ENCODE results near the gene GAL3ST2. TPM values are rescaled to one million over a fixed set of nuclear protein-coding genes. Genes with fewer than 3 reads are reported as not detected.
"Not testable (repeated sequence)": the region's sequence is repeated elsewhere in the genome, so short reads cannot be mapped to it uniquely, and the experiment has no call there.

The GAL3ST2 gene
- total RNA-seq, 1 donor from 2014 or later: 0.30 TPM

DNA sequence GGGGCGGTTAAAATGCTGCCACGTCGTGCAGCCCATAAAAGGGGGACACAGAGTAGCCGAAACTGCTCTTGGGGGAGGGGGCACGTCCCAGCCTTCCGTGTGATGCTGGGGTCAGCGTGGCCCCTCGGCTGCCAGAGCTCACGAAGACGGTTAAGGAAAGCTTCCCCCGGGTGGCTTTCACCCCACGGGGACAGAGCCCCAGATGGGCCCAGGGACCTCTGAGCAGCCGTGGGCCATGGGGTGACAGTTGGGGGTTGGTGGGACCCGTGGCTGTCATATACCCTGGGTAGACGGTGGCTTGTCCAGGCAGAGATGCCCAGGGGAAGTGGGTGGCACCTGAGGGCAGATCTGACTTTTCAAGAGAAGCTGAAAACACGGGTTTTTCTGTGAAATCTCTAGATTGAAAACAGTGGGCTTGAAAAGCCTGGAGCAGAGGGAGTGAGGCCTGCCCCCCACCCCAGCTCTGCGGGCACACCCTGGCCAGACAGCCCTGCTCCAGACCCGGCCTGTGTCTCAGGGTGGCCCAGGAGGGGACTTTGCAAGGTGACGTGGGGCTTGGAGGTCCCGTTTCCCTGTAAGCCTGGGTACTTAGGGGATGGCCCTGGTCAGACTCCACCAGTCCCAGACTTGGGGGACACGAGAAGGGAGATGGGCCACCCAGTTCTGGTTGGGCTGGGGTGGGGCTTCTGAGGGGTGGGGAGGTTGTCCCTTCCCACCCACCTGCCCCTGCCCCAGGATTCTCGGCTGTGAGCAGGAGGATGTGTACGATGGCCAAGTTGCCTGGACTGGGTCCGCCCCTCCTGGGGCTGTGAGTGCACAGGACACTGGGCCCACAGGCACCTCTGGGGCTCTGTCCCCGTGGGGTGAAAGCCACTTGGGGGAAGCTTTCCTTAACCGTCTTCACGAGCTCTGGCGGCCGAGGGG, 33.0 kb downstream of the GAL3ST2 start:
- DNase-seq: no peak

DNA sequence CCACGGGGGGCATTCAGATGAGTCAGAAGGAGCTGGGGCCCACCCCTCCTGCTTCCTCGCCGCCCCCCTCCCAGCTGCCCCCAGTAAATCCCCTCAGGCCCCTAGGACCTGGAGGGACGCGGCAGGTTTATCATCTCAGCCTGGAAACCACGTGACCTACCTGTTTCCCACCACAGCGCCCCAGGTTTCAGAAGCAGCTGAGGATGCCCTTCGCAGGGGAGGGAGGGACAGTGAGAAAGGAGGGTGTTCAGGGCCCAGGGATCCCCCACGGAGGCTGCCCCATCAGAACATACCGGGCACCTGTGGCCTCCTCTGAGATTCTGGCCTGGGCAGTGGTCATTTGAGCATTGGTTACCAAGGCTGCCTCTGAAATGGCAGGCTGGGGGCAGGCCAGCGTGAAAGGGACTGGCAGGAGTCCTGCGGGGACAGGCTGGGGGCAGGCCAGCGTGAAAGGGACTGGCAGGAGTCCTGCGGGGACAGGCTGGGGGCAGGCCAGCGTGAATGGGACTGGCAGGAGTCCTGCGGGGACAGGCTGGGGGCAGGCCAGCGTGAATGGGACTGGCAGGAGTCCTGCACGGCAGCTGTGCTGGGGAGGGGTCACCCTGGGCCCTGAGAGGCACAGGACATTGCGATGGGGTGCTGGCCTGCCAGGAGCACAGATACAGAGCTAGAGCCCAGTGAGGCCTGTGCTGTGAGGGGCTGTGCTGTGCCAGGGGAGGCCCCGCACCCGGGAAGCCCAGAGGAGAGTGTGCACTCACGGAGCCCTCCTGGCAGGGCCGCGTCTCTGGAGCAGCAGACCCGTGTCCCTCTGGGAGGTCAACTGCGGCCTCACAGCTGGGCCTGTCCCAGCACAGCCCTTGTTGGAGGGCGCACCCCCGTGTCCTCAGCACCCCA, 33.9 kb downstream of the GAL3ST2 start:
- no peak for DNase-seq

DNA sequence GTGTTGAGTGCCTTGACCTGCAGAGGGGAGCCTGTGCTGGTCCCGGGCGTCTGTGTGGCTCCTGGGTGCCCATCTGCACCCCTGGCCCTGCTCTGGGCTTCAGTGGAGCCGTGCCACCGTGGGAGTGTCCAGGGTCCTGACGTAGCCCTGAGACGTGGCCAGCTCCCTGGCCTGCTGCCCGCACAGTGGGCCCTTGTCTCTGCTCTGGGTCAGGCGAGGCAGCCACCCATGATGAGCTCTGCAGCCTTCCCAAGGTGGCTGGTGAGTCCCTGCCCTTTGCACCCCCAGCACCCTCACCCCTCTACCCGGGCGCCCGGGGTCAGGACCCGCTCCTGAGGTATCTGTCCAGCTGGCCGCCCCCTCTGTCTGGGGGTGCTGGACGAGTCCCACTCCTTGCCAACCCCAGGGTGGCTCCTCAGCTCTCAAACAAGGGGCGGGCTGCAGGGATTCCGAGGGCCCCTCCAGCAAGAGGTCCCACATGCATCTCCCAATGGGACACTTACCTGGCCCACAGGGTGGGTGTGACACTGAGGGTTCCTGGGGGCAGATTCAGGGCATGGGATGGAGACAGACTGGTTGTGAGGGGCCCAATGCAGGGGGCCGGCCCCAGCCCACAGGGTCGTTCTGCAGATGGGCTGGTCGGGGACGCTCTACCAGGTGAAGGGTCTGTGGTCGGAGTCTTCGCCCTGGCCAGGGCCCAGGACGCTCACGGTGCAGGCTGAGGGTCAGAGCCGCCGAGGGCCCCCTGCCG, 34.8 kb downstream of the GAL3ST2 start:
- no peak for DNase-seq

DNA sequence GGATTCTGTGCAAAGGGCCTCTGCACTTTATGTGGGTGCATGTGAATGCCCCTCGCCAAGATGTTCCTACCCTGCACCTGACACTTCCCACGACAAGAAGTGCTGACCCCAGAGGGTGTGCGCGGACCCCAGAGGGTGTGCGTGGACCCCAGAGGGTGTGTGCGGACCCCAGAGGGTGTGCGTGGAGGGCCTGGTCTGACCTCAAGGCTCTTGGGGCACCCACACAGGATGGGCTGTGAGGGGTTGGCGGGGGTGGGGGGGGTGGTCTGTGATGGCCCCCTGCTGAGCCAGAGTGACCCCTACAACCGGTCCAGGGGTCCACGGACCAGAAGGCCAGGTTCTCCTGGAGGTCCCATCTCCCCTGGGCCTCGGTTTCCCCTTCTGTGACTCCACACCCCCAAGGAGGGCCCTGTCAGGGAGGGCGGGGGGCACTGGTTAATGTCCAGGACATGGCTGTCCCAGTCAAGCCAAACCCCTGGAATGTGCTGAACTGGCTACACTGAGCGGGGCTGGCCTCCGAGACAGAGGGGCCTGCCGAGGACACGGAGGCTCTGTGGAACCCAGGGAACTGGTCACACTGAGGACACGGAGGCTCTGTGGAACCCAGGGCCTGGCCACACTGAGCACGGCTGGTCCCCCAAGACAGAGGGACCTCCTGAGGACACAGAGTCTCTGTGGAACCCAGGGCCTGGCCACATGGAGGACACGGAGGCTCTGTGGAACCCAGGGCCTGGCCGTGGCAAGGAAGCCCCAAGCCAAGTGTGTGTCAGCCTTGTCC, 35.5 kb downstream of the GAL3ST2 start:
- DNase-seq: no peak

DNA sequence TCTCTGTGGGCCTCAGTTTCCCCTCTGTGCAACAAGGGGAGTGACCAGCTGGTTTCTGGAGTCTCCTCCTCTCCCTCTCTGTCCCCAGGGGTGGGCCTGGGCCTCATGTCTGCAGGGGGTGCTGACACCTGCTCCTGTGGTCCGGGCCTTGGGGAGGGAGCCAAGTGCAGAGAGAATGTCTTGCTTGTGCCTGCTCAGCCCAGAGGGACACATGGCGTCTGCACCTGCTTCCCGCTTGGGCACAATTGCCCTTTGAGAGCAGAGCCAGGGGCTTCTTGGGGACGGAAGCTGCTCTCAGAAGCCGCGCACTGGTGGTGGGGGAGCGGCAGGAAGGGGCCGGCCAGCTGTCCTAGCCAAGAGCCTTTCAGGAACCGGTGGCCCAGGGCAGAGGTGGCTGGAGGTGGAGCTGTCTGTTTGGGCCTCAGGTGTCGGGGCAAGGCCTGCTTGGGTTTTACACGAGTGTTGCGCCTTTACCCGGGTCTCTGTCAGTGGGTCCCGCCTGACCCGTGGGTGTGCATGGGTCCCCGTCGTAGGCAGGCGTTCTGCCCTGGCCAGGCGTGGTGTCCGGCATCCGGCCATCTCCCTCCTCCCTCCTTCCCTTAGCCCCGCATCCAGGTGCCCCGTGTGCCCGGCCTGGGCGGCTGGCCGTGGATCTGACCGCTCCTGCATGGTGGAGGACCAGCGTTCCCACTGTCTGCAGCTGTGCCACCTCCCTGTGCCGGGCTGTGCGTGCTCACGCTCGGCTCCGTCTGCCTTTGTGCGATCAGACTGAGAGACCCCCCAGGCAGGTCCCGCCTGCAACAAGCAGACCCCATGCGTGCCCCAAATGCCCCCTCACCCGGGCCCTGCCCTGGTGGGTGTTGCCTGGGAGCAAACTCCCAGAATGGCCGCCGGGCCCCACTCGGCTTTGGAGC, 36.4 kb downstream of the GAL3ST2 start:
- no peak for DNase-seq

DNA sequence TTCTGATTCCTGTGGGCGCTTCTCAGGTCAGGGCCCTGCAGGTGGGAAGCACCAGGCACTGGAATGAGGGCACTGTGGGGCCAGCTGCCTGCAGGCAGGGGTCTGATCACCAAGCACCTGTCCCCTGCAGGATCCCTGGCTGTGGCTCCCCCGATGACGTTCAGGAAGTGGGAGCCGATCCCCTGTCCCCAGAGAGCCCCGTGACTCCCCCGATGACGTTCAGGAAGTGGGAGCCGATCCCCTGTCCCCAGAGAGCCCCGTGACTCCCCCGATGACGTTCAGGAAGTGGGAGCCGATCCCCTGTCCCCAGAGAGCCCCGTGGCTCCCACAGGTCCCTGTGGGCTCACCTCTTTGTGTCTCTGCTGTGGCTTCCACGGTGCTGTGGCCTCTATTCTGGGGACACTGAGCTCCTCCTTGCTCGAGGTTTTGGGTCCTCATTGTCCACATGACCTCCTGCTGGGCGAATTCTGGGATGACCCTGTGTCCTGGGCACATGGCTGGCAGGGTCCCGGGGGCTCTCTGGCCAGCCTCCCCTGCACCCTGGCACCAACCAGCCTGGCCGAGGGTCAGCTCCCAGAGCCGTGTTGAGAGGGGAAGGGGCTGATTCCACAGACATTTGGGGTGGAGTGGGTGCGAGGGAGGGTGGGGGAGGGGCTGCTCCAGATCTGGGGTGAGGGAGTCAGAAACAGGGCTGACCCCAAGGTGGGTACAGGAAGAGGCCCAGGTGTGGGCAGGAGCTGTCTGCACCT, 37.2 kb downstream of the GAL3ST2 start:
- no peak for DNase-seq

DNA sequence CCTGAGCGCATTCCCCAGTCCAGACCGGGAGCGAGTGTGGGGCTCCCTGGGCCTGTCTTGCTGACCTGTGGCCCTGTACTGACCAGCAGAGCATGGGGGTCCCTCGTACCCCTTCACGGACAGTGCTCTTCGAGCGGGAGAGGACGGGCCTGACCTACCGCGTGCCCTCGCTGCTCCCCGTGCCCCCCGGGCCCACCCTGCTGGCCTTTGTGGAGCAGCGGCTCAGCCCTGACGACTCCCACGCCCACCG, 37.7 kb downstream of the GAL3ST2 start:
- no peak for DNase-seq

DNA sequence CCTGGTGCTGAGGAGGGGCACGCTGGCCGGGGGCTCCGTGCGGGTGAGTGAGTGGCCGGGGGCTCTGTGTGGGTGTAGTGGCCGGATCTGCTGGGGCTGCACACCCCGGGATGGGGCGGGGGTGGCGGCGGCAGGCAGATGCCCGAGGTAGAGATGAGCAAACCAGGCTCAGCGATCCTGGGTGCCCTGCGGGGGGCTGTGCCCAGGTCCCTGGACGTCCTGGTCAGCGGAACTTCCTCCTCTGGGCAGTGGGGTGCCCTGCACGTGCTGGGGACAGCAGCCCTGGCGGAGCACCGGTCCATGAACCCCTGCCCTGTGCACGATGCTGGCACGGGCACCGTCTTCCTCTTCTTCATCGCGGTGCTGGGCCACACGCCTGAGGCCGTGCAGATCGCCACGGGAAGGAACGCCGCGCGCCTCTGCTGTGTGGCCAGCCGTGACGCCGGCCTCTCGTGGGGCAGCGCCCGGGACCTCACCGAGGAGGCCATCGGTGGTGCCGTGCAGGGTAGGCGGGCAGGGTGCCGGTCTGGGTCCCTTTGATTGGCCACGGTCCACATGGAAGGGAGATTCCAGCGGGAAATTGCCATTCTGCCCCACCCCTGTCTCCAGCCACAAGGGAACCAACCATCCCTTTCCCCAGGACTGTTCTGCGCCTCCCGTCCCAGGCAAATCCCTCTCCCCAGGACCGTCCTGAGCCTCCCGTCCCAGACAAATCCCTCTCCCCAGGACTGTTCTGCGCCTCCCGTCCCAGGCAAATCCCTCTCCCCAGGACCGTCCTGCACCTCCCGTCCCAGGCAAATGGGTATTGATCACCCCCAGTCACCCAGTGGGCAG, 38.2 kb downstream of the GAL3ST2 start:
- DNase-seq: no peak

DNA sequence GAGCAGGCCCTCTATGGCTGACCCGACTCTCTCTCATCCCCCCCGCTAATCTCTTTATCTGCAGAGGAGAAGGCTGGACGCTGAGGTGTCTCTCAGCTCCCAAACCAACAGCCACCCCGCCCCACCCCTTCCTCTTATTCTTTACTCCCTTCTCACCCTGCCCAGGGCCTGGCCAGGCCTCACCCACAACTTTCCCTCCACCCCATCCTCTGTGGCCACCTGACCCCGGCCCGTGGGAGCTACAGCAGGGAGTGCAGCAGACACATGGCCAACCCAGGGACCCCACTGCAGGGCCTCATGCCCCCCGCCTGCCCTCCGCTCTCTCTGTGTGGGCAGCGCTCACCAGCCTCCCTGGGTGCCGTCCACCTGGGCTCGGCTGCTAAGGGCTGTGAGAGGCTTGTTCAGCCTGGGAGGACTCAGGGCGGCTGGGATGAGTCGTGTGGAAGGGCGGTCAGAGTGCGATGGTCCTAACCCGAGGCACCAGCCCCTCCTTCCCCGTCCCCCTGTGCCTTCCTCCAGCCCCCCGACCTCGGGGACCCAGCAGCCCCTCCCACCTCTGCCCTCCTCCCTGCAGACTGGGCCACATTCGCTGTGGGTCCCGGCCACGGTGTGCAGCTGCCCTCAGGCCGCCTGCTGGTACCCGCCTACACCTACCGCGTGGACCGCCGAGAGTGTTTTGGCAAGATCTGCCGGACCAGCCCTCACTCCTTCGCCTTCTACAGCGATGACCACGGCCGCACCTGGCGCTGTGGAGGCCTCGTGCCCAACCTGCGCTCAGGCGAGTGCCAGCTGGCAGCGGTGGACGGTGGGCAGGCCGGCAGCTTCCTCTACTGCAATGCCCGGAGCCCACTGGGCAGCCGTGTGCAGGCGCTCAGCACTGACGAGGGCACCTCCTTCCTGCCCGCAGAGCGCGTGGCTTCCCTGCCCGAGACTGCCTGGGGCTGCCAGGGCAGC, 39.1 kb downstream of the GAL3ST2 start:
- DNase-seq: no peak

DNA sequence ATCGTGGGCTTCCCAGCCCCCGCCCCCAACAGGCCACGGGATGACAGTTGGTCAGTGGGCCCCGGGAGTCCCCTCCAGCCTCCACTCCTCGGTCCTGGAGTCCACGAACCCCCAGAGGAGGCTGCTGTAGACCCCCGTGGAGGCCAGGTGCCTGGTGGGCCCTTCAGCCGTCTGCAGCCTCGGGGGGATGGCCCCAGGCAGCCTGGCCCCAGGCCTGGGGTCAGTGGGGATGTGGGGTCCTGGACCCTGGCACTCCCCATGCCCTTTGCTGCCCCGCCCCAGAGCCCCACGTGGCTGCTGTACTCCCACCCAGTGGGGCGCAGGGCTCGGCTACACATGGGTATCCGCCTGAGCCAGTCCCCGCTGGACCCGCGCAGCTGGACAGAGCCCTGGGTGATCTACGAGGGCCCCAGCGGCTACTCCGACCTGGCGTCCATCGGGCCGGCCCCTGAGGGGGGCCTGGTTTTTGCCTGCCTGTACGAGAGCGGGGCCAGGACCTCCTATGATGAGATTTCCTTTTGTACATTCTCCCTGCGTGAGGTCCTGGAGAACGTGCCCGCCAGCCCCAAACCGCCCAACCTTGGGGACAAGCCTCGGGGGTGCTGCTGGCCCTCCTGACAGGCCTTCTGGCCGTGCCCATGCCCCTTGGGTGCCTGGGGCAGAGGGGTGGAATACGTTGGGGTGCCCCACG, 40.0 kb downstream of the GAL3ST2 start:
- DNase-seq: no peak

DNA sequence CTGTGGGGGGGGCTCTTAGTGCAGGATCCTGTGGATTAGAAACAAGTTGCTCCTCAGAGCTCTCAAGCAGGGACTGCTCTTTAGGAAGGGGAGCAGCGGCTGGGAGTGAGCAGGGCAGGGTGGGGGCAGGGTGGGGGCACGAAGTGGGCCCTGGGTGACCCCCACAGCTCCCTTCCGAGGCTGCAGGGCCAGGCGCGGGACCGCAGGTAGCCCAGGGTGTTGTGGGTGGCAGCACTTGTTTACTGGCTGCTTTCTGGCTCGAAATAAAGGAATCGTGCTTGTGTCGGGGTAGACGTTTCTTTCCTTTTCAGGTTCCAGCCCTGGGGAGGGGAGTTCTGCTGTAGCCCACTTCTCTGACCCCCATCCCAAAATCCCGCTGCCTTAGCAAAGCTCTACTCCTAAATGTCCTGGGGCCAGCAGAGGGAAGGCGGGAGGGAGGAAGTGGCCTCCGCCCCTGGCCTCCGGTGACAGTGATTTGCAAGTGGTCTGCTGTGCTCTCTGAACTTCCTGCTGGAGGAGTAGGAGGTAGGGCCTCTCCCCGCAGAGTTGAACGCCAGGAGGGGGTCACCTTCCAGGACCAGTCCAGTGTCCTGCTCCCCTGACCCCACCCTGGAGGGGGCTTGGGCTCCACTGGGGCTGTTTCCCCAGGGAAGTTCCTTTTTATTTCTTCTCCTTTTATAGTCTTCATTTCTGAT, 40.7 kb downstream of the GAL3ST2 start:
- no peak for DNase-seq

DNA sequence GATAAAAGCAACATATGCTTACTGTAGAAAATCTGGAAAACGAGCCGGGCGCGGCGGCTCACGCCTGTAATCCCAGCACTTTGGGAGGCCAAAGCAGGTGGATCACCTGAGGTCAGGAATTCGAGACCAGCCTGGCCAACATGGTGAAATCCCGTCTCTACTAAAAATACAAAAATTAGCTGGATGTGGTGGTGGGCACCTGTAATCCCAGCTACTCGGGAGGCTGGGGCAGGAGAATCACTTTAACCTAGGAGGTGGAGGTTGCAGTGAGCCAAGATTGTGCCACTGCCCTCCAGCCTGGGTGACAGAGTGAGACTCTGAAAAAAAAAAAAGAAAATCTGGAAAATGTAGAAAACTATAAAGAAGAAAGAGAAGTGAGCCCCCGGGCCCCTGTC, 41.2 kb downstream of the GAL3ST2 start:
- DNase-seq: not testable (repeated sequence)

DNA sequence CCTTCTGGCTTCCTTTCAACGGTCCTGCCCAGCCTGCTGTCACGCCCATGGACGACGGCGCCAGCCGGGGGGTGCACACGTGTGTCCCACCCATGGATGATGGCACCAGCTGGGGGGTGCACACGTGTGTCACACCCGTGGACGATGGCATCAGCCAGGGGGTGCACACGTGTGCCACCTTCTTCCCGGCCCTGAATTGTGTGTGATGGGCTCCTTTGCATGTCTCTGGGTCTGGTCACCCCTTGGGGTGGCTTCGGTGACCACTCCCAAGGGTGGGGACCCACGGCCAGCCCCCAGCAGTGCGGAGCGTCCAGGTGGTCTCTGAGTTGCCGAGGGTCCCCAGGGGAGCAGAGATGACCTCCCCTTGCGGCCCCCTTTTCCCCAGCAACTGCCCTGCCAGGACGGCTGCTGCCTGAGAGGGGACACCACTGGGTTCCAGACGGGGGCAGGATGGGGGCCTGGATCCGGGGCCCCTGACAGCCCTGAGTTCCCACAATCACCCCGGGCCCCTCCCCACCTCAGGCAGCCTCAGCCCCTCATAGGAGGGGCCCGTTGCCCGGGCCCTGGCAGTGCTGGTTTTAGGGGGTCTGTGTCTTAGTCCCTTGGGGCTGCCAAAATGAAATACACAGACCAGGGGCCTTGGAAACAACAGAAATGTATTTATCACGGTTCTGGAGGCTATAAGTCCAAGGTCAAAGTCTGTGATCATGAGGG, 41.8 kb downstream of the GAL3ST2 start:
- no peak for DNase-seq

DNA sequence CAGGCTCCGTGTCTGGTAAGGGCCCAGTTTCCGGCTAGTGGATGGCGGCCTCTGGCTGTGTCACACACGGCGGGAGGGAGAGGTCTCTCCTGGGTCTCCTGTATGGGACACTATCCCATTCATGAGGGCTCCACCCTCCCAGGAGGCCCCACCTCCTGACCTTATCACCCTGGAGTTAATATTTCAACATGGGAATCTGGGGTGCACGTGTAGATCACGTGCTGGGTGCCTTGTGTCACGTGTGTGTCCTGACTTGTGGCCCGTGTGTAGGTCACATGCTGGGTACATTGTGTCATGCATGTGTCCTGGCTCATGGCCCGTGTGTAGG, 42.3 kb downstream of the GAL3ST2 start:
- DNase-seq: no peak

DNA sequence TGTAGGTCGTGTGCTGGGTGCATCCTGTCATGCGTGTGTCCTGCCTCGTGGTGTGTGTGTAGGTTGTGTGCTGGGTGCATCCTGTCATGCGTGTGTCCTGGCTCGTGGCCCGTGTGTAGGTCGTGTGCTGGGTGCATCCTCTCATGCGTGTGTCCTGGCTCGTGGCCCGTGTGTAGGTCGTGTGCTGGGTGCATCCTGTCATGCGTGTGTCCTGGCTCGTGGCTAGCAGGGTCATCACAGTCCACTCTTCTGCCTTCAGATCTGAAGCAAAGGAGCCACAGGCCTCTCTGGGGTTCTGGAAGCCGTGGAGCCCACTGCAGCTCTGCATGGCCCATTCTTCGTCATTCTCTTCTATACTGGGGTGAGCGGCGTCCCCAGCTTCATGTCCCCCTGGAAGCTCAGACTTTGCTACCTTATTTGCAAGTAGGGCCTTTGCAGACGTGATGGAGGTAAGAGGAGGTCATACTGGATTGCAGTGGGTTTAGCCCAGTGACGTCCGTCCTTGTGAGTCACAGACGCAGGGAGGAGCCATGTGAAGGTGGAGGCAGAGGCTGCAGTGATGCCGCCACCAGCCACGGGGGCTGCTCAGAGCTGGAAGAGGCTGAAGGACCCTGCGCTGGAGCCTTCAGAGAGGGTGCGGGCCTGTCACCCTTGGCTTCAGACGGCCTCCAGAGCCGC, 43.5 kb downstream of the GAL3ST2 start:
- not testable (repeated sequence) for DNase-seq
